ENCODE data around the gene MED22.

- TF ChIP-seq, protein P1, sequence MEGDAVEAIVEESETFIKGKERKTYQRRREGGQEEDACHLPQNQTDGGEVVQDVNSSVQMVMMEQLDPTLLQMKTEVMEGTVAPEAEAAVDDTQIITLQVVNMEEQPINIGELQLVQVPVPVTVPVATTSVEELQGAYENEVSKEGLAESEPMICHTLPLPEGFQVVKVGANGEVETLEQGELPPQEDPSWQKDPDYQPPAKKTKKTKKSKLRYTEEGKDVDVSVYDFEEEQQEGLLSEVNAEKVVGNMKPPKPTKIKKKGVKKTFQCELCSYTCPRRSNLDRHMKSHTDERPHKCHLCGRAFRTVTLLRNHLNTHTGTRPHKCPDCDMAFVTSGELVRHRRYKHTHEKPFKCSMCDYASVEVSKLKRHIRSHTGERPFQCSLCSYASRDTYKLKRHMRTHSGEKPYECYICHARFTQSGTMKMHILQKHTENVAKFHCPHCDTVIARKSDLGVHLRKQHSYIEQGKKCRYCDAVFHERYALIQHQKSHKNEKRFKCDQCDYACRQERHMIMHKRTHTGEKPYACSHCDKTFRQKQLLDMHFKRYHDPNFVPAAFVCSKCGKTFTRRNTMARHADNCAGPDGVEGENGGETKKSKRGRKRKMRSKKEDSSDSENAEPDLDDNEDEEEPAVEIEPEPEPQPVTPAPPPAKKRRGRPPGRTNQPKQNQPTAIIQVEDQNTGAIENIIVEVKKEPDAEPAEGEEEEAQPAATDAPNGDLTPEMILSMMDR (IDR thresholded peaks at IDR 0.05) = no peak
- TF ChIP-seq POLR2A (IDR thresholded peaks at IDR 0.05) (no peak), POLR2AphosphoS5 (IDR thresholded peaks at IDR 0.05; ENCODE audit: insufficient read depth in 1 of 2, low read depth in 1 of 2) (no peak)
Measured at GRCh38 chr9:133333011-133333410, 14.9 kb downstream of the MED22 start.
